ENCODE measurements around the gene CDHR4.

Gene CDHR4

DNA sequence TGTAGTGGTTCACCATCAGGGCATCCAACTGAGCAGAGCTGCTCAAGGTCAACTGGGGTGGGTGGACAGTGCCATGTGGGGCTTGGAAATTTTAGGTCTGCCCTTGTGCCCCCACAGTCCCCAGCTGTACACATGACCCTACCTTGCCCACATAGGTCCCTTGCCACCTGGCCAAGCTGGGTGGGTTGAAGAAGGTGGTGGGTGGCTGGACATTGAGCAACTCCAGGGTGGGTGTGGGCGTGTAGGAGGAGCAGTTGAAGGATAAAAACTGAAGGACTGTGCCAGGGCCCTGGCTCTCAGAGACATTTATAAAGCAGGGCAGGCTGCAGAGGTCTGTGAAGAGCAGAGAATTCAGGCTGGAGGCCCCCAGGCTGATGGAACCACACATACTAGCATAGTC, 568 bp downstream of the CDHR4 start:
- TF ChIP-seq POLR2AphosphoS5 (IDR thresholded peaks at IDR 0.05; ENCODE audit: low read depth, low read length) (no peak), SIN3A (IDR thresholded peaks at IDR 0.05; ENCODE audit: borderline replicate concordance, insufficient read depth, low read length) (no peak), FOXP2 (optimal IDR thresholded peaks at IDR 0.05; ENCODE audit: borderline replicate concordance, extremely low read depth, extremely low read length, insufficient read depth) (no peak), TAF1 (IDR thresholded peaks at IDR 0.05; ENCODE audit: borderline replicate concordance, insufficient read depth, low read length) (no peak)
- TF ChIP-seq, protein P1, sequence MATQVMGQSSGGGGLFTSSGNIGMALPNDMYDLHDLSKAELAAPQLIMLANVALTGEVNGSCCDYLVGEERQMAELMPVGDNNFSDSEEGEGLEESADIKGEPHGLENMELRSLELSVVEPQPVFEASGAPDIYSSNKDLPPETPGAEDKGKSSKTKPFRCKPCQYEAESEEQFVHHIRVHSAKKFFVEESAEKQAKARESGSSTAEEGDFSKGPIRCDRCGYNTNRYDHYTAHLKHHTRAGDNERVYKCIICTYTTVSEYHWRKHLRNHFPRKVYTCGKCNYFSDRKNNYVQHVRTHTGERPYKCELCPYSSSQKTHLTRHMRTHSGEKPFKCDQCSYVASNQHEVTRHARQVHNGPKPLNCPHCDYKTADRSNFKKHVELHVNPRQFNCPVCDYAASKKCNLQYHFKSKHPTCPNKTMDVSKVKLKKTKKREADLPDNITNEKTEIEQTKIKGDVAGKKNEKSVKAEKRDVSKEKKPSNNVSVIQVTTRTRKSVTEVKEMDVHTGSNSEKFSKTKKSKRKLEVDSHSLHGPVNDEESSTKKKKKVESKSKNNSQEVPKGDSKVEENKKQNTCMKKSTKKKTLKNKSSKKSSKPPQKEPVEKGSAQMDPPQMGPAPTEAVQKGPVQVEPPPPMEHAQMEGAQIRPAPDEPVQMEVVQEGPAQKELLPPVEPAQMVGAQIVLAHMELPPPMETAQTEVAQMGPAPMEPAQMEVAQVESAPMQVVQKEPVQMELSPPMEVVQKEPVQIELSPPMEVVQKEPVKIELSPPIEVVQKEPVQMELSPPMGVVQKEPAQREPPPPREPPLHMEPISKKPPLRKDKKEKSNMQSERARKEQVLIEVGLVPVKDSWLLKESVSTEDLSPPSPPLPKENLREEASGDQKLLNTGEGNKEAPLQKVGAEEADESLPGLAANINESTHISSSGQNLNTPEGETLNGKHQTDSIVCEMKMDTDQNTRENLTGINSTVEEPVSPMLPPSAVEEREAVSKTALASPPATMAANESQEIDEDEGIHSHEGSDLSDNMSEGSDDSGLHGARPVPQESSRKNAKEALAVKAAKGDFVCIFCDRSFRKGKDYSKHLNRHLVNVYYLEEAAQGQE (IDR thresholded peaks at IDR 0.05; ENCODE audit: insufficient read depth in 1 of 2, low read depth in 2 of 2, low read length in 2 of 2): no peak

GRCh38 chr3:49794926-49795905, 4.5 kb downstream of the CDHR4 start:
- no peak for TF ChIP-seq SIN3A (IDR thresholded peaks at IDR 0.05; ENCODE audit: borderline replicate concordance, insufficient read depth, low read length)
- no peak for TF ChIP-seq POLR2AphosphoS5 (IDR thresholded peaks at IDR 0.05; ENCODE audit: low read depth, low read length)
- no peak for TF ChIP-seq TAF1 (IDR thresholded peaks at IDR 0.05; ENCODE audit: borderline replicate concordance, insufficient read depth, low read length)
- TF ChIP-seq, protein P1 (IDR thresholded peaks at IDR 0.05; ENCODE audit: insufficient read depth in 1 of 2, low read depth in 2 of 2, low read length in 2 of 2): no peak
- TF ChIP-seq FOXP2 (optimal IDR thresholded peaks at IDR 0.05; ENCODE audit: borderline replicate concordance, extremely low read depth, extremely low read length, insufficient read depth): no peak

DNA sequence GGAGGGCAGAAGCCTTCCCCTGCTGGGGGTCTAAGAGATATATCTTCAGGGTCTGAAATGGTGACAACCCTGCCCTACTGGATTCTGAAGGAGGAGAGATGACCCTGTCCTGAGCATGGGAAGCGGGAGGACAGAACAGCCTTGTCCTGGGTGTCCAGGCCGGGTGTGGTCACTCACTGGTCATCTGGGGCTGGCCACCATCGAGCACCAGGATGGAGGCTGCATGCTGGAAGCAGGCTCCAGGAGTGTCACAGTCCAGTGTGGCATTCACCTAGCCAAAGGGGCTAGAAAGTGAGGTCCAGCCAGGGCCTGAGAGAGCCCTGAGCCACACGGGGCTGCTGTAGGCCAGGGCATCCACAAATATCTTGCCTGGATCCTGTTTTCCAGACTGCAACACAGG, 5.2 kb downstream of the CDHR4 start:
- TF ChIP-seq SIN3A (IDR thresholded peaks at IDR 0.05; ENCODE audit: borderline replicate concordance, insufficient read depth, low read length) (no peak), POLR2AphosphoS5 (IDR thresholded peaks at IDR 0.05; ENCODE audit: low read depth, low read length) (no peak), FOXP2 (optimal IDR thresholded peaks at IDR 0.05; ENCODE audit: borderline replicate concordance, extremely low read depth, extremely low read length, insufficient read depth) (no peak), TAF1 (IDR thresholded peaks at IDR 0.05; ENCODE audit: borderline replicate concordance, insufficient read depth, low read length) (no peak)
- TF ChIP-seq, protein P1 (IDR thresholded peaks at IDR 0.05; ENCODE audit: insufficient read depth in 1 of 2, low read depth in 2 of 2, low read length in 2 of 2): no peak

DNA sequence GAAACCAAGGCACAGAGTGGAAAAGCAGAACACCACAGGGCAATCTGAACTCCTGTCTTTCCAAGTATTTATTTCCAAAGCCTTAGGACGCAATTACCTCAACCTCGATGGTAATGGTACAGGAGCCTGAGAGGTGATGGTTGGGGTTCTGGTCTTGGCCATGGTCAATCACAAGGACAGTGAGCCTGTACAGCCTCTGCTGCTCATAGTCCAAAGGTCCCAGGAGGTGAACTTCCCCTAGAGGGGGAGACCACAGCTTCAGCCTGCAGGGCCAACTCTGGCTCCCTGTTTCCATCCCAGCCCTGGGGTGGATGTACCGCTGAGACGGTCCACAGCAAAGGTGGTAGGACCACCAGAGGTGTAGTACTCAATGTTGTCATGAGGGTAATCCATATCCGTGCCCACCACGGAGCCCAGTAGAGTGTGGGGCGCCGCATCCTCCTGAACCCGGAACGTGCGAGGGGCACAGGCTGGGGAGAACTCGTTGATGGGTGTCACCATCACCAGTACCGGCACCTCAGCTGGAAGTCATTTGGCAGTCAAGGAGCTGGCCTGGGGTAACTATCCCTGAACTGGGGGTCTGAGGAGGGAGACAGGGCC, 6.1 kb downstream of the CDHR4 start:
- TF ChIP-seq POLR2AphosphoS5 (IDR thresholded peaks at IDR 0.05; ENCODE audit: low read depth, low read length) (no peak), FOXP2 (optimal IDR thresholded peaks at IDR 0.05; ENCODE audit: borderline replicate concordance, extremely low read depth, extremely low read length, insufficient read depth) (no peak), SIN3A (IDR thresholded peaks at IDR 0.05; ENCODE audit: borderline replicate concordance, insufficient read depth, low read length) (no peak), TAF1 (IDR thresholded peaks at IDR 0.05; ENCODE audit: borderline replicate concordance, insufficient read depth, low read length) (no peak)
- TF ChIP-seq, protein P1 (IDR thresholded peaks at IDR 0.05; ENCODE audit: insufficient read depth in 1 of 2, low read depth in 2 of 2, low read length in 2 of 2): no peak
